ENCODE results near the gene INTS12.

GRCh38 chr4:105633241-105633640 lies 75.2 kb downstream of the INTS12 start:
- TF ChIP-seq TAF7 (optimal IDR thresholded peaks at IDR 0.05; ENCODE audit: borderline replicate concordance, low read depth, low read length) (no peak), YY1 (IDR thresholded peaks at IDR 0.05; ENCODE audit: low read depth, low read length) (no peak), JUN (IDR thresholded peaks at IDR 0.05; ENCODE audit: low read depth, low read length) (no peak), RAD21 (IDR thresholded peaks at IDR 0.05 in 1 of 2, conservative IDR thresholded peaks at IDR 0.05 in 1 of 2; ENCODE audit: low read depth in 2 of 2, low read length in 2 of 2) (no peak), EZH2 (IDR thresholded peaks at IDR 0.05; ENCODE audit: low read depth, low read length, severe bottlenecking) (no peak), CEBPB (IDR thresholded peaks at IDR 0.05; ENCODE audit: low read depth, low read length) (no peak), GTF2F1 (IDR thresholded peaks at IDR 0.05; ENCODE audit: borderline replicate concordance, low read depth, low read length) (no peak), POLR2A (IDR thresholded peaks at IDR 0.05; ENCODE audit: control extremely low read depth in 1 of 2, low read depth in 2 of 2, low read length in 2 of 2) (no peak), RNF2 (IDR thresholded peaks at IDR 0.05; ENCODE audit: borderline replicate concordance, low read depth, low read length, missing control alignments, poor library complexity, severe bottlenecking) (no peak)
- TF ChIP-seq, protein P1, sequence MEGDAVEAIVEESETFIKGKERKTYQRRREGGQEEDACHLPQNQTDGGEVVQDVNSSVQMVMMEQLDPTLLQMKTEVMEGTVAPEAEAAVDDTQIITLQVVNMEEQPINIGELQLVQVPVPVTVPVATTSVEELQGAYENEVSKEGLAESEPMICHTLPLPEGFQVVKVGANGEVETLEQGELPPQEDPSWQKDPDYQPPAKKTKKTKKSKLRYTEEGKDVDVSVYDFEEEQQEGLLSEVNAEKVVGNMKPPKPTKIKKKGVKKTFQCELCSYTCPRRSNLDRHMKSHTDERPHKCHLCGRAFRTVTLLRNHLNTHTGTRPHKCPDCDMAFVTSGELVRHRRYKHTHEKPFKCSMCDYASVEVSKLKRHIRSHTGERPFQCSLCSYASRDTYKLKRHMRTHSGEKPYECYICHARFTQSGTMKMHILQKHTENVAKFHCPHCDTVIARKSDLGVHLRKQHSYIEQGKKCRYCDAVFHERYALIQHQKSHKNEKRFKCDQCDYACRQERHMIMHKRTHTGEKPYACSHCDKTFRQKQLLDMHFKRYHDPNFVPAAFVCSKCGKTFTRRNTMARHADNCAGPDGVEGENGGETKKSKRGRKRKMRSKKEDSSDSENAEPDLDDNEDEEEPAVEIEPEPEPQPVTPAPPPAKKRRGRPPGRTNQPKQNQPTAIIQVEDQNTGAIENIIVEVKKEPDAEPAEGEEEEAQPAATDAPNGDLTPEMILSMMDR (IDR thresholded peaks at IDR 0.05; ENCODE audit: control extremely low read depth in 1 of 3, insufficient read depth in 1 of 3, low read depth in 1 of 3, low read length in 3 of 3), result no peak
- TF ChIP-seq, protein P2, sequence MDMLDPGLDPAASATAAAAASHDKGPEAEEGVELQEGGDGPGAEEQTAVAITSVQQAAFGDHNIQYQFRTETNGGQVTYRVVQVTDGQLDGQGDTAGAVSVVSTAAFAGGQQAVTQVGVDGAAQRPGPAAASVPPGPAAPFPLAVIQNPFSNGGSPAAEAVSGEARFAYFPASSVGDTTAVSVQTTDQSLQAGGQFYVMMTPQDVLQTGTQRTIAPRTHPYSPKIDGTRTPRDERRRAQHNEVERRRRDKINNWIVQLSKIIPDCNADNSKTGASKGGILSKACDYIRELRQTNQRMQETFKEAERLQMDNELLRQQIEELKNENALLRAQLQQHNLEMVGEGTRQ (IDR thresholded peaks at IDR 0.05; ENCODE audit: low read length), result no peak
